ENCODE results near the gene WBP2NL.
"Not testable (repeated sequence)": the region's sequence is repeated elsewhere in the genome, so short reads cannot be mapped to it uniquely, and the experiment has no call there.

Gene WBP2NL

DNA sequence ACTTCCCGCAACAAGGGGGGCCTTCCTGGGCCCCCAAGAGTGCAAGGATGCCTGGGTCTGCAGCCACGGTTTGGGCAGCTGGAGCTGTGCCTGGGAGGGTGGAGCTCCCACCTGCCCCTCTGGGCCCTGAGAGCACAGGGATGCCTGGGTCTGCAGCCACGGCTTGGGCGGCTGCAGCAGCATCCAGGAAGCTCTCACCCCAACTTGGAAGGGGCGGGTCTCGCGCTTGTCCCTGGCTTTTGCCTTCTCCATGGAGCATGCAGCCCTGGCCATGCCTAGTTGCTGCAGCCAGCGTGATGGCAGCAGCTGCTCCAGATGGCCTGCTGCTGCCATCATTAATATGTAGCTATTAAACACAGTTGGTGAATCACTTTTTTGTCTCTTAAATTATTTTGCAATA, 36.7 kb downstream of the WBP2NL start:
- no peak for DNase-seq

DNA sequence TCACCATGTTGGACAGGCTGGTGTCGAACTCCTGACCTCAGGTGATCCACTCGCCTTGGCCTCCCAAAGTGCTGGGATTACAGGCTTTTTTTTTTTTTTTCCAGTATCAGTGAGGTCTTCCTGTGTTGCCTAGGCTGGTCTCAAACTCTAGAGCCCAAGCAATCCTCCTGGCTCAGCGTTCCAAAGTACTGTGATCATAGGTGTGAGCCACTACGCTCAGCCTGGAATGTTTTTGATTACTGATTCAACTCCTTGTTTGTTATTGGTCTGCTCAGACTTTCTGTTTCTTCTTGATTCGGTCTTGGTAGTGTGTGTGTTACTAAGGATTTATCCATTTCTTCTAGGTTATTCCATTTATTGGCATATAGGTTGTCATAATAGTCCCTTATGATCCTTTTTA, 40.7 kb downstream of the WBP2NL start:
- DNase-seq = no peak

DNA sequence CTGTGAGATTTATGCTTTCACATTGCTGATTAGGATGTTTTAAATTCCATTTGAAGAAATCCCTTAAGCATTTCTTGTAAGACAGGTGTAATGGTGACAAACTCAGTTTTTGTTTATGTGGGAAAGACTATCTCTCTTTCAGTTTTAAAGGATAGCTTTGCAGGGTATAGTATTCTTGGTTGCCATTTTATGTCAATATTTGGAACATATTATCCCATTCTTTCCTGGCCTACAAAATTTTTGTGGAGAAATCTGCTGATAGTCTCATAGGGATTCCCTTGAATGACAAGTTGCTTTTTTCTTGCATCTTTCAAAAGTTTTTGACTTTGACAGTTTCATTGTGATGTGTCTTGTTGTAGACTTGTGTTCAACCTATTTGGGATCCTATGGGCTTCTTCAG, 43.2 kb downstream of the WBP2NL start:
- DNase-seq = no peak

DNA sequence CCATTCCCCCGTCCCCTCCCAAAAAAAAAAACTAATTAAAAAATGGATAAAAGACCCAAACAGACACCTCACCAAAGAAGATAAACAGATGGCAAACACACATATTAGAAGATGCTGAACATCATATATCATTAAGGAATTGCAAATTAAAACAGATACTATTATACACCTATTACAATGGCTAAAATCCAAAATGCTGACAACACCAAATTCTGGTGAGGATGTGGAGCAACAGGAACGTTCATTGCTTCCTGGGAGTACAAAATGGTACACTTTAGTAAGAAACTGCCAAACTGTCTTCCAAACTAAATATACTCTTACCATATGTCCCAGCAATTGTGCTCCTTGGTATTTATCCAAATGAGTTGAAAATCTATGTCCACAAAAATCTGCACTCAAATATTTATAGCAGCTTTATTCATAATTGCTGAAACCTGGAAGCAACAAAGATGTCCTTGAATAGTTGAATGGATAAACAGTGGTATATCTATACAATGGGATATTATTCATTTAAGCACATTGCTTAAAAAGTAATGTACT, 52.1 kb downstream of the WBP2NL start:
- no peak for DNase-seq

DNA sequence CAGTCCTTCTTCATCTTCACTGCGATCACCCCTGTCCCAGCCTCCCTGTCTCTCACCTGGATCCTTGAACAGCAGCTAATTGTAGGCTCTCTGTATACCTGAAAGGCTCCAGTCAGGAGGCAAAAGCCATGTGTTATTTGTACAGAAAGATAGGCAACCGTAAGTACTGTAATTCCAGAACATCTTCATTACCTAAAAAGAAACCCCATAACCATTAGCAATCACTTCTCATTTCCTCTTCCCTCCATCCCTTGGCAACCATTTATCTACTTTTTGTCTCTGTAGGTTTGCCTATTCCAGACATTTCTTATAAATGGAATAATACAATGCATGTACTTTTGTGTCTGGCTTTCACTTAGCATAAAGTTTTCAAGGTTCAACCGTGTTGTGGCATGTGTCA, 54.2 kb downstream of the WBP2NL start:
- DNase-seq = no peak

DNA sequence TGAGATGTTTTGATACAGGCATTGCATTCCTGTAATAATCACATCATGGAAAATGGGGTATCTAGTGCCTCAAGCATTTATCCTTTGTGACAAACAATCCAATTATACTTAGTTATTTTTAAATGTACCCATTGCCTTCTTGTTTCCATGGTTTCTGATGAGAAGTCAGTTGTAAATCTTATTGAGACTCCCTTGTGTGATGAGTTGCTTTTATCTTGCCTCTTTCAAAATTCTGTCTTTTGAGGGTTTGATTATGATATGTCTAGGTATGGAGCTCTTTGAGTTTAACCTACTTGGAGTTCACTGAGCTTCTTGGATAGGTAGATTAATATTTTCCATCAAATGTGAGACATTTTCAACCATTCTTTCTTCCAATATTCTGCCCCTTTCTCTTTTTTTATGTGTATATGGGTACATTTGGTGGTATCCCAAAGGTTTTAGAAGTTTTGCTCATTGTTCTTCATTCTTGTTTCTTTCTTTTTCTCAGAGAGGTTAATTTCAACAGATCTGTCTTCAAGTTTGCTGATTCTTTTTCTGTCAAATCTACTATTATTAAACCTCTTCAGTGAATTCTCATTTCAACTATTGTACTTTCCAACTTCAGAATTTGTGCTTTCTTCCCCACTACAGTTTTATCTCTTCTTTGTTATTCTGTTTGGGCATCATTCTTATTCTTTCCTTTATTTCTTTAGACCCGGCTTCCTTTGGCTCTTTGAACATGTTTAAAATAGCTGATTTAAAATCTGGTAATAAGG, 58.3 kb downstream of the WBP2NL start:
- no peak for DNase-seq

DNA sequence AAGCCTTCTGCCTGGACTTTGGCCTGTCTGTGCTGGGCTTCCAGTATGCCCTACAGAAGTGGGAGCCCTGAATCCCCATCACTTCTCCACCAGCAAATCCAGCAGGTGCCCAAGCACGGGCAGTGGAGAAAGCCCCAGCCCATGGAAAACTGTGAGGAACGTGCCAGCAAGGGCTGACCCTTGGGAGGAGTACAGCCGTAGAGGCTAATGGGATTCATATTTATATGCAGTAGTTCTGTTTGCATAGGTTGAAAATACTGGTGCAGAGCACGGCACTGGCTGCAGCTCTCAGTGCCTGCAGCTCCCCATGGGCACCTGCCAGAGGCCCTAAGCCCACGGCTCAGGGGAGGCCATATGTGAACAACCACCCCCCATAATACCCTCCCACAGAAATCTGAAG, 61.9 kb downstream of the WBP2NL start:
- no peak for DNase-seq

DNA sequence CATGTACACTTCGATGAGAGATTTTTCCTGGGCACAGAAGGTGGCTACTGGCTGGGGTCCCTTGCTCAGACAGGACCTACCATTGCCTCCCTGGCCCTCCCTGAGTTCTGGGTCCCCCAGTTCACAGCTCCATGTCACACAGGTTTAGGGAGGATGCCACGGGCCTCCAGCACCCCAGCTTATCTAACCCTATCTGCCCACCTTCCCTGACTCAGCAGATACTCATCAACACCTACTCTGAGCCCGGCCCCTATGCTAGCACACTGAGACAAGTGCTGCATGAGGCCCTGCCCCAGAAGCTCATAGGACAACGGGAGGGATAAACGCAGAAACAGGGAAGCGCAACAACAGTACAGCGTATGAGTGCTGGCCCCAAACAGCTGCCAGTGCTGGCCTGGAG, 62.5 kb downstream of the WBP2NL start:
- no peak for DNase-seq

DNA sequence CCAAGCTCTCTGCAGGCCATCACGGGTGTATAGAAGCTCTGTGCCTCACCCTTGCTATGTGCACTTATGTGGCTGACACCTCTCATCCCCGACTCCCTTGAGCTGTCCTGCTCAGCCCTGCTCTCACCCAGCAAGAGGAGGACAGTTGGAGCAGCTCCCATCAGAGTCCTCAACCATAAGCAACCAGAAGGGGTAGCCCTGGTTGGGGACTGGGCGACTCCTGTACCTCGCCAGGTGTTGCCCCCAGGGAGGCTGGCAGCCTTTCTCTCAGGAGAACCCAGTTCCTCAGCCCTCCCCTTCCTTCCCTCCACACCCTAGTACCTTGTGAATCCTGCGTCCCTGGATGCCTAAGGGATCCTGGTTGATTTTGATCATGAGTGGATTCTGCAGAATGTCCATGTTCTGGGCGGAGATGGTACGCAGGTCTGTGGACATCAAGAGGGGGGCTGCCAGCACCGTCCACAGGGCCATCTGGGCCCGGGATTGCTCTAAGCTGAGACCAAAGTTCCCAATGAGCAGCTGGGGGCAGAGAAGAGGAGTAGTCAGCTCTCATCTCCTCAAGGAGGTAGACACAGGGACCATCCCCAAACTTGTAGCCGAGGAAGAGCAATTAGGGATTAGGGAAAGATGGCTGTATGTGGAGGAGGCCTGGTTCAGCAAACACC, 64.0 kb downstream of the WBP2NL start:
- DNase-seq = no peak

DNA sequence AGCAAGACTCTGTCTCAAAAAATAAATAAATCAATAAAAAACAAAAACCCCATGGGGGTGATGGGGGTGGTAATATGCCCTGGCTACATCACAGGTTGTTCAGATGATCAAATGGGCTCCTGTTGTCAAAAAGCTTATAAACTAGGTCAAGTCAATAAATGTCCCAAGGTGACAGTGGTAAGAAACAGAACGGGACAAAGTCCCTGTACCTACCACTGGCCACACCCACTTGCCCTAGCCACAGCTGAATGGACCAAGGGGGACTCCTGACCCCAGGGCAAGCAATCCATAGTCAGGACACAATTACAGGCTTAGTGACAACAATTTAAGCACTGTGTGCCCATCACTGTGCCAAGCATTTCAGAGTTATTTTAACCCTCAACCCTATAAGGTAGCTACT, 66.0 kb downstream of the WBP2NL start:
- no peak for DNase-seq

DNA sequence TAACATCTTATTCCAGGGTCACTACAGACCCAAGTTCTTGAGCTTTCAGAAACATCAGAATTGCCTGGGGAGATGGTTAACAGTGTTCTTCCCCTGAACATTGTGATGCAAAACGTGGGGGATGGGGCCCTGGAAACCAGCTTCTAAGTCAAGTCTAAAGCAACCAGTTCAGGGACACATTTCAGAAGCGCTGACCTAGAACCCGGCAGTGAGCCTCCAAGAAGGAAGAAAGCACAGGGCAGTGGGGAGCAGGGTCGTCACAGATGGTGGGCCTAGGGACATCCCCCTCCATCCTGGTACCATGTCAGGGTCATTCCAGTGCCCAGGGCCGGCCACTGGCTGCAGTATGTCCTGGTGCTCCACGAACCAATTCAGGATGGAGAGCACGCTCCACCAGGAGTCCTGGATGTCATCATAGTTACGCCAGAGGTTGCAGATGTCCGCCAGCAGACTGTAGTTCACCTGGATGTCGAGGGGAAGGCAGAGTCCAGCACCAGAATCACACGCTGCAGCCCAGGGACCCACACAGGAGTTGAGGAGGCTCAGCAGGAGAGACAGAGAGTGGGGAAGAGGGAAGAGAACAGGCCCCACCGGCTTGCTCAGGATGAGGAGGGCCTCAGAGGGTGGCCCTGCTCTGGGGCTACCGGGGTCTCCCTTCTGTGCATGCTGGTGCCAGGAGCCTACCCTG, 67.0 kb downstream of the WBP2NL start:
- DNase-seq = no peak

DNA sequence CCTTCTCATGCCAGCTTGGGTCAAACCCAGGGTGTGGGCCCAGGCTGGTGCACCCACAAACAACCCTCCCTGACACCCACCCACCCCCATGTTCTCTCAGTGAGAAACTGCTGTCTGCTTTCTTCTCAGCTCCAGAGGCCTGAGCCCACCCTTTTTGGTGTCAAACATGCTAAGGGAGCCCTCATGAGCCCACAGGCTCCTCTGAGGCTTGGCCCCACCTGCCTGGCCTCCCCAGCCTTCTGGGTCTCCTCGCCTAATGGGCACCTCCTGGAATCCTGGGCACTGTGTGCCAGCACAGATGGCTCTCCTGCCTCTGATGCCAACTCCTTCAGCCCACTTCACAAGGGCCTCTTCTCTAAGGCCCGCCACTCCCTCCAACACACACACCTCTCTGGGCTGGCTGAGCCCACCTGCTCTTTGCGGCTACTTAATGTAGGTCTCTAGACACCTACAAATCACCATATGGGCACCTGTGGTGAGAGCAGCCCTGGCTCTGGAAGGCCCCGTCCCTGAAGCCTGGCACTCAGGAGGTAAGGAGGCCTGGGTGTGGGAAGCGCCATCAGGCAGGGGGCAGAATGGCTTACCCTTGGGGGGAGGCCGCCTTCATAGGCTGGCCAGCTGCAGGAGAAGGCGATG, 67.7 kb downstream of the WBP2NL start:
- no peak for DNase-seq

DNA sequence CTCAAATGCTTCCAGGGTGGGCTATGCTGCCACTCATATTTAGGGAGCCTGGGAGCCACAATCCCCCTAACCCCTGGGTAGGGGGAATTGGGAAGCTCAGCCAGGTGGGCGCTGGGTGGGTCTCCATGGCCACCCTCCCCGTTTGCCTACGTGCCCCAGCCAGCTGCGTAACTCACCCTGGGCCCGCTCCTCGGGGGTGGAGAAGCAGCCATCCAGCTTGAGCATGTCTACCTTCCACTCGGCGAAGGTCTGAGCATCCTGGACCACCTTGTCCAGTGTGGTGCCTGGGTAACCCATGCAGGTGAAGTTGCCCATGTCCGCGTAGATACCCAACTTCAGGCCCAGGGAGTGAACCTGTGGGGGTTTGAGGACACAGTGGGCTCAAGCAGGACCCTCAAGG, 68.3 kb downstream of the WBP2NL start:
- DNase-seq = no peak

DNA sequence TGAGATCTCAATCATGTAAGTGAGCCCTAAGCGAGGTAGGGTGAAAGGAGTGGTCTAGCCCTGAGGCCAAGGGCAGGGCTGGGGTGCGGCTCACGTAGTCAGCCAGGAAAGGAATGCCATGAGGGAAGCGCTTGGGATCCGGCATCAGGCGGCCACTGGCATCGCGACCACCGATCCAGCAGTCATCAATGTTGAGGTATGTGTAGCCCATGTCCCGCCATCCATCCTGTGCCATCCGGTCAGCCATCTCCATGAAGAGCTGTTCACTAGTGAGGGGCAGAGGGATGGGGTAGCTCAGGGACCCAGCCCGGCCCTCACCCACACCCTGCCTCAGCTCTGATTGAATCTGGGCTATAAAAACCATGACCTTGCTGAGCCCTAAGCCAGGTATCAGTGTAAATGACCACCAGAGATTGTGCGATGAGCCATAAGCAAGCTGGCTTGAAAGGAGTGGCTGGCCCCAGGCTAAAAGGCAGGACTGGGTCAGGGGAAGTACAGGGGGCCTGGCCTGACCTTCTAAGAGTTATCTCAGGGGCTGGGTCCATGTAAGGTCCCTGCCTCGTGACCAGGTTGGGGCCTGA, 69.2 kb downstream of the WBP2NL start:
- no peak for DNase-seq

DNA sequence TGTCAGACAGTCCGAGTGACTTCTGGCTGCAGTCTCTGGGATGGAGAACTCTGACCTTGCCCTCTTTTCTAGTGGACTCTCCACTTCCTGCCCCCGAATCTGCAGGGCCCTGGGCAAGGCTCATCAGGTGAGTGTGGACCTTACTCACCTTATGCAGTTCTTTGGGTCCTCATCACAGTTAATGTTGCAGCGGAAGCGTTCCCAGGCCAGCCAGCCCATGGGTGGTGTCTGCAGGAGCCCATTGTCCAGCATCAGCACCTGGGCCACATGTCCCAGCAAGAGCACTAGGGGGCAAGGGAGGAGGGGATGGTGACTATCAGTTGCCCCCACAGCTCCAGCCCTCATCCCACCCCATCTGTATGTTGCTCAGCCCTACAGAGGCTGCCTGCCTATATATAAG, 69.7 kb downstream of the WBP2NL start:
- no peak for DNase-seq

DNA sequence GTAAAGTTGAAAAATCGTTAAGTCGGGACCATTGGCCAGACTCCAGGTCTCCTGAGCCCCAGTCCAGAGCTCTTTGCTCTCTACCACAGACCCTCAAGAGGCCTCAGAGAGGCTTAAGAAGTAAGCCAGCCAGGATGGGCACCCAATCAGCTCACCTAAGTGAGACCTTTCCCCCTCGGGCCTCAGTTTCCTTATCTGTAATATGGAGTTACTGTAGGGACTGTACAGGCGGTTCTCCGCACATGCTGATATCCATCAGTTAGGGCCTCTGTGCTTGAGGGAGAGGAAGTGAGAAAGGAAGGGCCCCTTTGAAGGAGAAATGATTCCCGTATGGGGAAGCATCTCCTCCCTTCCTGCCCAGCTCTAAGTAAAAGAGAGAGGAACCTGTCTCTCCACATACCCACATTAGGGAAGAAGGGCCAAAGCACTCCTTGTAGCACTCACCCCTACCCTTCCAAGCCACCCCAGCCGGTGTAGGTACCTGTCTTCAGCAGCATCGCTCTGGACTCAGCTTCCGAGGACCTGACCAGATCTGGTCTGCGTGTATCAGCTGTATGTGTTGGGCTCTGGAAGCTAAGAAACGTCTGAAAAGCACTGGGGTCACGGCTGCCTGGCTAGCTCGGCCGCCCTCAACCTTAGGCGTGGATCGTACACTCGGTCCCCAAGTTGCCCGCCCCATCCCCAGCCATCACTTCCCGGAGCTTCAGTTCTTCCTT, 71.4 kb downstream of the WBP2NL start:
- no peak for DNase-seq

DNA sequence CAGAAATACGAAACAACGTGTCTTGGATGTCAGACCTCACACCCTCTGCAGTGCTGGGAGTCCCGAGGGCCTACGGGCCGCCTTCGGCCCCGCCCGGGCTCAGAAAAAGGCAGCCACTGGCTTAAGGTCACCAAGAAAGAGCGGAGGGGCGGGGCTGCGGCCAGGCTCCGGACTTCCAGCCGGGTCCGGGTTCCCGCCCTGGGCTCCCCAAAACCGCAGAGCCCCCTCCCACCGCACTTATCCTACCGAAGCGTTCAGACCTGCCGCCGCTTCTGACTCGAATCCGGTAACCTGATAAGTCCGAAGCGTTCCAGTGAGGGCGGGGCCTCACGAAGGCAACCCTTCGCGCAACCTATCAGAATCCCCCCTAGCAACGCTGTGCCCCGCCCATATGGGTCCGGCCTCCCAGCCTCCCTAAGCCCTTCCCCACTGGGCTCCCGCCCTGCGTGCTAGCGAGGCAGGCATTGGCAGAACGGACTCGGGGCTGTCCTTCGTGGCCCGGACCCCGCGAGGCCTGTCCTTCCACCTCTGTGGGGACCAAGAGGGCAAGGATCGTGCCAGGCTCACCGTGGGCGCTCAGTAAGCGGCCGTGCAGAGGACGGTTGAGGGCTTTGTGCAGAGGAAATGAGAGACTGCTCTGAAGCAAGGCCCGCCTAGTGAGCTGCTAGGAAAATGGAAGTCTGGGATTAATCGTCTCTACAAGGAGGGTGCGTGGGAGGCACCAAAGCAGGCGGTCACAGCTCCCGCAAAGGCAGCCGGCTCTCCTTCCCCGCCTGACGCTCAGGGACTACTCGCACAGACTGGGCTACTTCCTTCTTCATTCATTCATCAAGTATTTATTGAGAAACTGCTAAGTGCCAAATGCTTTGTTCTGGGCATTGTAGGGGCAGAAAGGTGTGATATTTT, 72.2 kb downstream of the WBP2NL start, which contains the start of gene NAGA:
TSS of gene NAGA (minus strand) at position 296 of the 906 bp plus-strand sequence. CDS start 515 bp downstream, outside the sequence.
- peak; percentile 85 to 96 for DNase-seq

DNA sequence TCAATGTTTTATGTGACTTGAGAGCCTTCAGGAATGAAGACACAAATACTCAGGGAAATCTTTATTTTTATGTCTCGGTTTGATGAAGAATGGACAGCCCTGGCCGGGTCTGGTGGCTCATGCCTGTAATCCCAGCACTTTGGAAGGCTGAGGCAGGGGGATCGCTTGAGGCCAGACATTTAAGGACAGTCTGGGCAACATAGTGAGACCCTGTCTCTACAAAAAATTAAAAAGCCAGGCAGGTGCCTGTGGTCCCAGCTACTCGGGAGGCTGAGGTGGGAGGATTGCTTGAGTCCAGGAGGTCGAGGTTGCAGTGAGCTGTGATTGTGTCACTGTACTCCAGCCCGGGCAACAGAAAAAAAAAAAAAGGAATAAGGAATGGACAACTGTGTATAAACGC, 72.9 kb downstream of the WBP2NL start:
- DNase-seq = not testable (repeated sequence)

DNA sequence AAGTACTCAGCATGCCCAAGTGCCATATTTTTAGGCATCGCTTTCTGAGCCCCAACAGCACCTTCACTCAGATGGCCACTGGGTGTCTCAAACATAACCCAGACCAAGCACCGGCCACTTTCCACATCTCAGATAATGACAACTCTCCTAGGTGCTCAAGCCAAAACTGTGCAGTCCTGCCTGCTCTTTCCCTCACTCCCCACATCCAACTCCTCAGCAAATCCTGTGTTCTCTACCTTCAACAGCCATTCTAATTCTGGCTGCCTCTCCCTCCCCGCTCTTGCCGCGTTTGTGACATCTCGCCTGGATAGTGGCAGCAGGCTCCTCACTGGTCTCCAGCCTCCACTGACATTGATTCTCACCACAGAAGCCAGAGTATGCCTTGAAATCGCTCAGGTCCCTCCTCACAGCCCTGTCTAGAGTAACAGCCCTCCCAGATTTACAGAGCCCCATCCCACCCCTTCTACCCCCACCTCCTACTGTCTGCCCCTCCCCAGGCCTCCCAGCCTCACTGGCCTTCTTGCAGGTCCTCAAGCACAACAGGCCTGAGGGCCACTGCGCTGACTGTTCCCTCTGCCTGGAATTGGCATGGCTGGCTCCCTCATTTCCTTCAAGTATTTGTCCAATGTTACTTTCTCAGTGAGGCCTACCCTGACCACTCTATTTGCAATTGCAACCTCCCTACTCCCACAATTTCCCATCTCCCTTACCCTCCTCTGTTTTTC, 74.2 kb downstream of the WBP2NL start:
- no peak for DNase-seq

DNA sequence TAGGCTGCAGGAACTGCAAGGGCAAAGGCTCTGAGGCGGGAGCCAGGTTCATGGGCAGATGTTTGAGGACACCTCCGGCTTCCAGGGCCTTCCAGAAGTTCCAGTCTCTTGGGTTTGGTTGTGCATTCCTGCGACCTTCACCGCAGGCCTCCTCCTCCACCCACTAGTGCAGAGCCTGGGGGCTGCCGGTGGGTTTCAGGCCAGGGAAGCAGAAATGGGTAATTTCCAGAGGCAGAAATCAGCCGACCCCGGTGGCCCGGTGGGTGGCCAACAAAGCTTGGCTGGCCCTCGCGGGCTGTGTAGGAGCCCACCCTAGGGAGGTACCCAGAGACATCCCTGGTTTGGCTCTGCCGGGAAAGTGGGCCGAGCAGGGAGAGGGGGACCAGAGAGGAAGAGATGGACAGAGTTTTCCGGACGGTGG, 75.0 kb downstream of the WBP2NL start:
- no peak for DNase-seq

All from NCI-H526 (cell line).